GM18861 (cell line): ENCODE results near the gene TMEM266.

Experiments
- ATAC-seq: cut with Tn5 transposase; IDR thresholded peaks from one replicate; pipeline ENCODE4 v1.9.1; 2021; ENCODE audit not compliant: unreplicated experiment

Gene TMEM266

GRCh38 chr15:76199106-76200082 lies 139.6 kb downstream of the TMEM266 start:
- no peak for ATAC-seq

- ATAC-seq: no peak
Measured at GRCh38 chr15:76200083-76200465, 140.3 kb downstream of the TMEM266 start.

- ATAC-seq: no peak
Measured at GRCh38 chr15:76200641-76201105, 140.9 kb downstream of the TMEM266 start.

GRCh38 chr15:76201536-76202255 lies 141.9 kb downstream of the TMEM266 start:
- ATAC-seq: no peak

DNA sequence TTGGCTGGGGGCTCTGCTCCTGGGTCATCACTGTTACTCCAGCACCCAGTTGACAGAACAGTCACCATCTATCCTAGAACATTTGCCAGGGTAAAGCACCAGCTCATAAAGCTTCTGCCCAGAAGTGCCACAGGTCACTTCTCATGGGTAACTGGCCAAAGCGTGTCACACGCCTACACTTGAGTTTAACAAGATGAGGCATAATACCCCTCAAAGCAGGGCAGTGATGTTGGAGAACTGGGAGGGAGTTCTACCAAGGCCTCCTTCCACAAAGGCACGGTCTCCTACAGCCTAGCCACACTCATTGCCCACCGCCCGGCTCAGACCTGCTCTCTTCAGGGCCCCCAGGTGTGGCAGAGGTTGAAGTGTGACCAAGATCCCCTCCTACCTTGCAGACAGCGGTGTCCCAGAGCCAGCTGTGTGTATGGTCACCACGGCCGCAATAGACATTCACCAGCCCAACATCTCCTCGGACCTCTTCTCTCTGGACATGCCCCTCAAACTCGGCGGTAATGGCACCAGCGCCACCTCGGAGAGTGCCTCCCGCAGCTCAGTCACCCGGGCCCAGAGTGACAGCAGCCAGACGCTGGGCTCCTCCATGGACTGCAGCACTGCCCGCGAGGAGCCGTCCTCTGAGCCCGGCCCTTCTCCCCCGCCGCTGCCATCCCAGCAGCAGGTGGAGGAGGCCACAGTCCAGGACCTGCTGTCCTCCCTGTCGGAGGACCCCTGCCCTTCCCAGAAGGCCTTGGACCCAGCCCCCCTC lies 143.7 kb downstream of the TMEM266 start:
- no peak for ATAC-seq

- no peak for ATAC-seq
Measured at GRCh38 chr15:76204109-76204845, 144.5 kb downstream of the TMEM266 start.

- no peak for ATAC-seq
Measured at GRCh38 chr15:76204916-76205460, 145.2 kb downstream of the TMEM266 start.

DNA sequence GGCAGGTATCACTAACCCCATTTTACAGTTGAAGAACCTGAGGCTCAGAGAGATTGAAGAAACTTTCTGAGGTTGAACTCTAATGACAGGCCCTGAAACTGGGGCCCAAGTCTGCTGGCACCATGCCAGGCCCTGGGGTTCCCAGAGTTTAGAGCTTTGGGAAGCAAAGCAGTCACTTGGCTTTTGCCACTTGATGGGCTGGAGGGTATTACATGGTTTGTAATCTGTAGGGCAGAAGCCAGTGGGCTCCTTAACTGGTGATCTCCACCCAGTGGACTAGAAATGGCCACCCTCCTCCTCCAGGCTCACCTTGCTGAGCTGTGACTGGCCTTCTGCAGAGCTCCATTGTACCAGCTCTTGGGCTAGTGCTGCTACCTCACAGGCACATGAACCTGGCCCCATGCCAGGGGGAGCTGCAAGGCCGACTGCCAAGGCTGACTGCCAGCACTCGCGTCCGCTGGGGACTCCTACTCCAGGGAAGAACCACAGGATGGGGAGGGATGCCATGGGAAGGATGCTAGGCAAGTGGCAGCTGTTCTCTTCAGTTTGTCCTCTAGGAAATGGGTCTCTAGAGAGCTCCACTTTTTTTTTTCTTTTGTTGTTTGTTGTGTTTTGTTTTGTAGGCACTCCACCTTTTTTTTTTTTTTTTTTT lies 146.7 kb downstream of the TMEM266 start:
- no peak for ATAC-seq

- no peak for ATAC-seq
Measured at GRCh38 chr15:76208084-76208785, 148.4 kb downstream of the TMEM266 start.

- ATAC-seq: no peak
Measured at GRCh38 chr15:76208786-76209424, 149.1 kb downstream of the TMEM266 start.

DNA sequence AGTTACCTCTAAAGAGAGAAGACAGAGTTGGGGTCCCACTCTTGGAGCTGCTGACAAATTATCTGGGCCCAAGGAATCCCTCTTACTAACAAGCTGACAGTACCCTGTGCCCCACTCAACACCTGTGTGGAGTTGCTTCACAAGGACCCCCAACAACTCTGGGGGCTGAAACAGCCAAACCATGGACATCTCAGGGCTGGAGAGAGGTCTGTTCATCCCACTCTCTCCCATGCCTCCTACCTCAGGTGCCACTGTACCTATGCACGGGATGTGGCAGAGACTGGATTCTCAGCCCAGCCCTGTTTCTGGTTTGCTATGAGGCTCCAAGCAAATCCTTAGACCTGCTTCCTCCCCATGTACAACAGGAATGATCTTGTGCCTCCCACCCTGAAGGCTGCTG lies 149.7 kb downstream of the TMEM266 start:
- no peak for ATAC-seq

- no peak for ATAC-seq
Measured at GRCh38 chr15:76209942-76210341, 150.2 kb downstream of the TMEM266 start.

DNA sequence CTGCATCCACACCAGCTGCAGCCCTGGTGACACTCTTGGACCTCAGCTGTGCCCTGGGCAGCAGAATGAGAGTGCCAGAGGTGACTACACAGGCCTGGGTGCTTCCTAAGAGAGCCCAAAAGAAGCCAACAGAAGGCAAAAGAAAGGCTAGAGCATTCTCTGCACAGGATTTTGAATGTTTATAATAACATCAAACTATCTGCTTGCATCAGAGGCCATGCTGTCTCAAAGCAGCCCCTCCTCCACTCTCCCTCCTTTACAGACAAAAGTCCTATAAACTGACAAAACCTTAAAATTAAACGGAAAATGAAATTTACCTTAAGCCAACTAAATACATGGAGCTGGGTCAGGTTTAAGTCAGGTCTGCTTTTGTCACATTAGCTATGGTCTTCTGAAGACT lies 155.8 kb downstream of the TMEM266 start:
- ATAC-seq: no peak

DNA sequence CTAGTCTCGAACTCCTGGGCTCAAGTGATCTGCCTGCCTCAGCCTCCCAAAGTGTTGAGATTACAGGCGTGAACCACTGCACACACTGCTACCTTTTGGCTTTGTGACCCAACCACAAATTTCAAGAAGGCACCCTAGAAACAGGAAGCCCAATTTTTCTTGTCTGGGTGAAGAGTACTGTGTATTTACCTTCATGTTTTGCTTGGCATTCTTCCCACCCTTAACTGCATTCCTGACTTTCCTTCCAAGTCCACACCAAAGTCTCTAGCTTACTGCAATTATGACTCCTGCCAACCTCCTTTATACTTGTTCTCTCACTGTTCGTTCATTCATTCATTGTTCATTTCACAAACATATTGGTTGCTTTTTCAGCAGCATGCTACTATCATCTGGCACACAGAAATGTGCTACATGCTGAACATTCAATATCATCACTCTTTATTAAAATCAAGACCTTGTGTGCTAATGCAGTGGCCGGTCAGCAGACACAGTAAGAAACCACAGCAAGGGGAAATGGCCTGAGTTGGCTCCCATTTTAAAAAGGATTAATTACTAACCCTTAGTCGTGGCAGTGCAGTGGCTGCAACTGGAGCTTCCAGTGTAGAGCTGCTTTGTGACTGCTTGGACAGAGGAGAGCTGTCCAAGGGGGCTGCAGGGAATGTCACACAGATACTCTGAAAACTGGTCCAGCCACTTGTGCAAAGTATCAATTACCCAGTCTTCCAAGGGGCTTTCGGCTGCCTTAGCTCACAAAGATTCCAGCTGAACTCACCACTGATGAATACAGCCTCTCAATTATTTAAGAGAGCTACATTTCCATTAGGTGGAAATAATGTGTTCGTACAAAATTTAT lies 157.5 kb downstream of the TMEM266 start:
- ATAC-seq: no peak

GRCh38 chr15:76217882-76218217 lies 158.1 kb downstream of the TMEM266 start:
- no peak for ATAC-seq

DNA sequence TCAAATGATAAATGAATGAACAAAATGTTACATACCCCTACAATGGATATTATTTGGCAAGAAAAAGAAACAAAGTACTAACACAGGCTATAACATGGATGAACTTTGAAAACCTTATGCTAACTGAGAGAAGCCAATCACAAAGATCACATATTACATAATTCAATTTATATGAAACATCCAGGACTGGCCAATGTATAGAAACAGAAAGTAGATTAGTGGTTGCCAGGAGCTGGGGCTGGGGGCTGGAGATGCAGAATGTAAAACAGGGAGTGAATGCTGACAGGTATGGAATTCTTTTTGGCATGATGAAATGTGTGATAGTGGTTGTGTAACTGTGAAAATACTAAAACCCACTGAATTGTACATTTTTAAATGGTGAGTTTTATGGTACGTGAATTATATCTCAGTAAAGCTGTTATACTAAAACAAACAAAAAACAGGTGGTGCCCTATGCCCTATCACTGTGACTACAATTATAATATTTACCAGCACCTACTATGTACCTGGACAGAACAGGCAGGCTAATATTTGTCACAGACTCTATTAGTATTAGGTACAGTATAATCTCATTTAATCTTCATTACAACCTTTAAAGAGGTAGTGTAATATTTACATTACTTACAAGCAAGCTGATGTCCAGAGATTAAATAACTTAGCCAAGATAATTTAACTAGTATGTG lies 161.4 kb downstream of the TMEM266 start:
- ATAC-seq: no peak

DNA sequence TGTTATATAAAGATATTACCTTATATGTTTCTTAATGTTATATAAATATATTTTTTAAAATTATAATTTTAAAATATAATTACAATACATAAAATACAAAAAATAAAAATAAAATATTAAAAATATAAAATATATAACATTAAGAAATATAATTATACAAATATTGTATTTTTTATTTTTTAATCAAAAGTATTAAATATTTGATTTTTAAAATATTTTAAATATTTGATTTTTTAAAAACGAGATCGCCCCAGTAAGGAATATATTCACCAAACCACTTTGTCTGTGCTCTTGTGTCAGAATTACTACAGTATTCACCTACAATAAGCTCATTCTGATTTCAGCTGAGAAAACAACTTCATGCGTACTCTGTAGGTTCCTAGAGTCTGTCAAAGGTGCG lies 162.4 kb downstream of the TMEM266 start:
- no peak for ATAC-seq
